GM23248 (cell line): ENCODE results near the gene MRPS31. TPM values are rescaled to one million over a fixed set of nuclear protein-coding genes. Genes with fewer than 3 reads are reported as not detected.
"Not testable (repeated sequence)": the region's sequence is repeated elsewhere in the genome, so short reads cannot be mapped to it uniquely, and the experiment has no call there.

ENCODE experiments used
- DNase-seq: peaks from one replicate; pipeline ENCODE4 v3.0.0-alpha.2; 2015
- H2AFZ ChIP-seq: fragments of 200-600 bp; sonication (generic); 2 replicates; pipeline ENCODE4 v1.6.1; 2016; ENCODE audit warnings: antibody characterized with exemption
- H3F3A ChIP-seq: fragments of 200-600 bp; sonication (generic); 2 replicates; pipeline ENCODE4 v1.6.1; 2016; ENCODE audit warnings: mild to moderate bottlenecking, antibody characterized with exemption, mixed run types; ENCODE audit not compliant: insufficient read depth
- H3K27ac ChIP-seq: fragments of 200-600 bp; sonication (generic); 2 replicates; pipeline ENCODE4 v1.5.1; 2016; ENCODE audit warnings: mild to moderate bottlenecking
- H3K27me3 ChIP-seq: fragments of 200-600 bp; sonication (generic); replicated peaks from 2 replicates; pipeline ENCODE4 v1.6.1; 2016; ENCODE audit warnings: mild to moderate bottlenecking; ENCODE audit not compliant: insufficient read depth
- H3K36me3 ChIP-seq: fragments of 200-600 bp; sonication (generic); 2 replicates; pipeline ENCODE4 v1.6.1; 2016; ENCODE audit warnings: low read depth, mild to moderate bottlenecking
- H3K4me1 ChIP-seq: fragments of 200-600 bp; sonication (generic); 2 replicates; pipeline ENCODE4 v1.6.1; 2016; ENCODE audit warnings: mild to moderate bottlenecking; ENCODE audit not compliant: insufficient read depth
- H3K4me2 ChIP-seq: fragments of 200-600 bp; sonication (generic); one replicate; pipeline ENCODE4 v1.6.1; 2016; ENCODE audit warnings: mild to moderate bottlenecking; ENCODE audit not compliant: unreplicated experiment
- H3K4me3 ChIP-seq: fragments of 200-600 bp; sonication (generic); 2 replicates; pipeline ENCODE4 v1.5.1; 2016; ENCODE audit warnings: mild to moderate bottlenecking
- H3K79me2 ChIP-seq: fragments of 200-600 bp; sonication (generic); 2 replicates; pipeline ENCODE4 v1.6.1; 2016; ENCODE audit warnings: mild to moderate bottlenecking; ENCODE audit not compliant: insufficient read depth
- H3K9ac ChIP-seq: fragments of 200-600 bp; sonication (generic); 2 replicates; pipeline ENCODE4 v1.6.1; 2016; ENCODE audit warnings: mild to moderate bottlenecking
- H3K9me2 ChIP-seq: fragments of 200-600 bp; sonication (generic); 2 replicates; pipeline ENCODE4 v1.6.1; 2016; ENCODE audit warnings: mixed run types, mild to moderate bottlenecking, moderate library complexity; ENCODE audit not compliant: insufficient read depth
- H3K9me3 ChIP-seq: fragments of 200-600 bp; sonication (generic); one replicate; pipeline ENCODE4 v1.6.1; 2017; ENCODE audit warnings: low read depth
- H4K20me1 ChIP-seq: fragments of 200-600 bp; sonication (generic); 2 replicates; pipeline ENCODE4 v1.6.0; 2016; ENCODE audit not compliant: insufficient read depth
- EZH2 ChIP-seq: fragments of 200-600 bp; sonication (generic); IDR thresholded peaks from 2 replicates; pipeline ENCODE4 v1.6.1; 2018; ENCODE audit warnings: antibody characterized with exemption, mild to moderate bottlenecking; ENCODE audit not compliant: insufficient read depth, poor library complexity, severe bottlenecking
- EZH2phosphoT487 ChIP-seq: fragments of 200-600 bp; sonication (generic); IDR thresholded peaks from 2 replicates; pipeline ENCODE4 v1.6.1; 2018; ENCODE audit warnings: antibody characterized with exemption, moderate library complexity, mild to moderate bottlenecking, low read depth; ENCODE audit not compliant: insufficient read depth
- WGBS, 2 experiments: methylation state at CpG; one replicate each; pipeline ENCODE4 v1.1.6; 2015 to 2017; ENCODE audit warnings: low lambda C conversion rate in 2 of 2, low coverage in 1 of 2; ENCODE audit errors: missing lambda C conversion rate in 2 of 2; 5-methylcytosine and 5-hydroxymethylcytosine counted together
- in situ Hi-C: fragments of 300-500 bp; cut with MboI; formaldehyde crosslinking; loops from 2 replicates; pipeline ENCODE4 v1.15.0; 2020
- polyA plus RNA-seq: library from polyadenylated mRNA; unstranded; fragments of >200 nt; fragmentation: Nextera tagmentation; extraction: Ambion mirVana; gene quantifications from 2 replicates; pipeline ENCODE4 v1.2.1, GENCODE V29; 2016
- total RNA-seq: library from RNA; depleted of rRNA; stranded (reverse); fragments of >200 nt; shearing (Covaris generic); gene quantifications from 2 replicates; pipeline ENCODE4 v1.2.3, GENCODE V29; 2014

Gene MRPS31
- total and polyA plus RNA-seq, 2 experiments from 2014 or later, result 9.8 to 16.6 TPM

- Histone ChIP-seq H3K9me2 (no peaks in the 10 kb centered on the region), H3K4me1 (peaks cover 17% of the 10 kb centered on the region), H4K20me1 (no peaks in the 10 kb centered on the region), H3F3A (peaks cover 27% of the 10 kb centered on the region), H3K27me3 (no peaks in the 10 kb centered on the region), H3K36me3 (no peaks in the 10 kb centered on the region), H3K4me2 (no peak overlapping the region), H3K9ac (no peak overlapping the region), H3K9me3 (no peaks in the 10 kb centered on the region), H3K4me3 (no peak overlapping the region), H3K79me2 (peaks cover 8% of the 10 kb centered on the region), H3K27ac (peak overlapping the region; percentile 31; the same call in 1 of the 2 replicates), H2AFZ (0 out of 2 replicates have a peak overlapping the region, but pooled peaks have one; percentile 42)
- in situ Hi-C loops, result no loop called here
- WGBS, 2 experiments, result 33 to 38% methylated on average over 5 of the region's 5 CpGs
- no peak for TF ChIP-seq EZH2
- no peak for TF ChIP-seq EZH2phosphoT487
- DNase-seq, result peak; percentile 61
Observed at GRCh38 chr13:40787062-40787461, 16.1 kb upstream of the MRPS31 start.

GRCh38 chr13:40786568-40786996 is 15.6 kb upstream of the MRPS31 start:
- TF ChIP-seq EZH2, result no peak
- TF ChIP-seq EZH2phosphoT487, result no peak
- Histone ChIP-seq H3K4me3 (no peak overlapping the region), H3K27me3 (no peaks in the 10 kb centered on the region), H3F3A (peaks cover 27% of the 10 kb centered on the region), H4K20me1 (no peaks in the 10 kb centered on the region), H3K4me2 (no peak overlapping the region), H3K9ac (no peak overlapping the region), H3K4me1 (peaks cover 17% of the 10 kb centered on the region), H3K27ac (peak overlapping the region; percentile 31; the same call in 1 of the 2 replicates), H3K36me3 (no peaks in the 10 kb centered on the region), H3K9me2 (no peaks in the 10 kb centered on the region), H2AFZ (0 out of 2 replicates have a peak overlapping the region, but pooled peaks have one; percentile 42), H3K79me2 (peaks cover 3% of the 10 kb centered on the region), H3K9me3 (no peaks in the 10 kb centered on the region)
- peak; percentile 48 for DNase-seq
- 77 to 88% methylated on average over 4 of the region's 4 CpGs for WGBS, 2 experiments
- in situ Hi-C loops, result no loop called here

GRCh38 chr13:40784540-40784939 is 13.6 kb upstream of the MRPS31 start:
- Histone ChIP-seq H3K4me1 (peaks cover 12% of the 10 kb centered on the region), H3K27ac (no peak overlapping the region), H2AFZ (no peak overlapping the region), H3K27me3 (no peaks in the 10 kb centered on the region), H3K9ac (no peak overlapping the region), H3F3A (peaks cover 27% of the 10 kb centered on the region), H3K4me2 (no peak overlapping the region), H3K4me3 (no peak overlapping the region), H3K79me2 (no peaks in the 10 kb centered on the region), H4K20me1 (no peaks in the 10 kb centered on the region), H3K9me2 (no peaks in the 10 kb centered on the region), H3K9me3 (no peaks in the 10 kb centered on the region), H3K36me3 (no peaks in the 10 kb centered on the region)
- TF ChIP-seq EZH2phosphoT487 (no peak), EZH2 (no peak)
- DNase-seq, result no peak
- WGBS, 2 experiments, result 82% methylated on average over 4 of the region's 4 CpGs
- in situ Hi-C loops, result no loop called here

GRCh38 chr13:40782971-40783370 is 12.0 kb upstream of the MRPS31 start:
- WGBS, 2 experiments, result 84 to 100% methylated on average over 1 of the region's 1 CpG
- H3K9me3 ChIP-seq, H3K36me3 ChIP-seq, H3K9ac ChIP-seq, in situ Hi-C loops, DNase-seq, H3K4me2 ChIP-seq, H2AFZ ChIP-seq, H4K20me1 ChIP-seq, H3K4me3 ChIP-seq, H3K27me3 ChIP-seq, H3K27ac ChIP-seq, H3K9me2 ChIP-seq, H3K79me2 ChIP-seq: not testable (repeated sequence)
- Histone ChIP-seq H3F3A (peaks cover 20% of the 10 kb centered on the region), H3K4me1 (peaks cover 12% of the 10 kb centered on the region)

- TF ChIP-seq EZH2phosphoT487, result no peak
- no peak for TF ChIP-seq EZH2
- 88 to 89% methylated on average over 11 of the region's 11 CpGs for WGBS, 2 experiments
- in situ Hi-C loops, result no loop called here
Observed at GRCh38 chr13:40781717-40782116, 10.7 kb upstream of the MRPS31 start.

More at GRCh38 chr13:40781717-40782116, 10.7 kb upstream of the MRPS31 start:
- no peaks in the 10 kb centered on the region for H3K79me2 ChIP-seq
- H3K4me3 ChIP-seq, result no peak overlapping the region
- no peaks in the 10 kb centered on the region for H3K9me2 ChIP-seq
- no peak overlapping the region for H3K27ac ChIP-seq
- peaks cover 11% of the 10 kb centered on the region for H3K4me1 ChIP-seq
- no peak for DNase-seq
- H3K9ac ChIP-seq, result no peak overlapping the region
- H3K36me3 ChIP-seq, result no peaks in the 10 kb centered on the region
- H3K9me3 ChIP-seq, result no peaks in the 10 kb centered on the region
- H3F3A ChIP-seq, result peaks cover 16% of the 10 kb centered on the region; the same call in 1 of the 2 replicates
- no peaks in the 10 kb centered on the region for H4K20me1 ChIP-seq
- no peaks in the 10 kb centered on the region for H3K27me3 ChIP-seq
- no peak overlapping the region for H3K4me2 ChIP-seq
- H2AFZ ChIP-seq, result no peak overlapping the region
